ENCODE data around the gene TCF7. TPM values are rescaled to one million over a fixed set of nuclear protein-coding genes. Genes with fewer than 3 reads are reported as not detected.

Gene TCF7
- total RNA-seq, 1 donor from 2014 or later = 0.52 TPM

Small RNA genes lying within 50 kb of the gene (small RNA-seq; reads per million reads assigned to genes)
- not detected for gene AC008608.1

Other genes with a start within 250 kb of the TCF7 start
- 43.3 TPM for gene C5orf15, start 146.1 kb upstream of the TCF7 start, total RNA-seq
- gene VDAC1, start 109.7 kb upstream of the TCF7 start, total RNA-seq = 257 TPM
- 63.7 TPM for gene SKP1, start 62.3 kb downstream of the TCF7 start, total RNA-seq
- gene PPP2CA, start 111.4 kb downstream of the TCF7 start, total RNA-seq = 47.0 TPM